HG02884 (cell line): Measurements from ENCODE around the gene ZBTB42.

Experiments
- ATAC-seq: cut with Tn5 transposase; IDR thresholded peaks from one replicate; pipeline ENCODE4 v1.9.1; 2021; ENCODE audit warnings: mild to moderate bottlenecking, moderate library complexity; ENCODE audit not compliant: unreplicated experiment

Gene ZBTB42

GRCh38 chr14:104800771-104801519 is at the start of gene ZBTB42:
Gene ZBTB42, plus strand, starts transcription at chr14:104801101. Its CDS starts 97 bp downstream, at chr14:104801198.
- peak; percentile 33 for ATAC-seq

- ATAC-seq = no peak
Observed at GRCh38 chr14:104751539-104752422, 49.1 kb upstream of the ZBTB42 start.

DNA sequence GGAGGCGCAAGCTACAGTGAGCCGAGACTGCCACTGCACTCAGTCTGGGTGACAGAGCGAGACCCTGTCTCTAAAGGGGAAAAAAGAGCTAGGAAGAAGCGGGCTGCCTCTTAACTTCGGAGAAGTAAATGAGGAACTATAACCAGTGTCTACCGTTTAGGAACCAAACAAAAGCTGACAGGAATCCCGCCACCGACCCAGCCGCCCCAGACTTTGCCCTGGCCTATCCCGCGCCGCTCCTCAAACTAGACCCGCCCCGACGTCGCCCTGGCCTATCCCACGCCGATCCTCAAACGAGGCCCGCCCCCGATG is 48.5 kb upstream of the ZBTB42 start:
- peak; percentile 71 for ATAC-seq

- peak; percentile 91 for ATAC-seq
Observed at GRCh38 chr14:104752735-104753527, 48.0 kb upstream of the ZBTB42 start, which contains the start of gene SIVA1. Gene SIVA1, plus strand, starts transcription at chr14:104753147. Its CDS starts 55 bp downstream, at chr14:104753202.

GRCh38 chr14:104753528-104754212 is 47.2 kb upstream of the ZBTB42 start:
- ATAC-seq = no peak

DNA sequence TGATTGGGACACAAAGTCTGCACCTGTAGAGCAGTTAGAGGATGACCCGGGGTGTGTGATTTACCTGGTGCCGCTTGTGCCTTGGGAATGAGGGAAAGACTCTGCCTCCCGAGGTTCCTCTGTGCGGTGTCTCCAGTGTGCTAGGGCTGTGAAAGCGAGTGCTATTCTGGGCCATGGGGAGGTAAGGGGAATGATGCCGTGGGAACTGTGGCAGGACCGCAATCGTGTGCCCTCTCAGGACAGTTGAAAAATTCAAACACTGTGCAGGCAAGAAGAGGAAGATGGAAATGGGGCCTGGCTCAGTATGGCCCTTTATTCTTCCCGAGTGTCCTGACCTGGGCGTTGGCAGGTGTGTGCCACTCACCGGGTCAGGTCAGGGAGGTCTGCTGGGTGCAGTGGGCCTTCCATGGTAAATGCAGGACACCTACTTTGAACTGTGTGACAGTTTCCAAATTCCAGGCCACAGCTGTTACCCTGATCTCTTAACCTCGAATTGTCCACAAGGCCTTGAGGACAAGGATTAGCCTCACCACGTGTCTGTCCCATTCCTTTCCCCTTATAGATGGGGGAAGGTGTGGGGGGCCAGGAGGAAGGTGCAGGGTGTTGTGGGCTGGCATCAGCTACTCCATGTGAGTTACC is 46.6 kb upstream of the ZBTB42 start:
- ATAC-seq = no peak

DNA sequence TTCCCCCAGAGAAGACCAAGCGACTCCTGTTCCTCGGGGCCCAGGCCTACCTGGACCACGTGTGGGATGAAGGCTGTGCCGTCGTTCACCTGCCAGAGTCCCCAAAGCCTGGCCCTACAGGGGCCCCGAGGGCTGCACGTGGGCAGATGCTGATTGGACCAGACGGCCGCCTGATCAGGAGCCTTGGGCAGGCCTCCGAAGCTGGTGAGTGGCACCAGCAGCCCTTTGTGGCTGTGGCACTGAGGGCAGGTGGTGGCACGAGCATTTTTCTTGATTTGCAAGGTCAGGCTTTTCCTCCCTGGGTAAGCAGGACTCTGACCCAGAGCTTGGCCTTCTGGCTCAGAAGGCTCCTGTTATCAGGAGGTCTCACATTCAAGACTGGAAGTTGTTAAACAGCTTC is 45.3 kb upstream of the ZBTB42 start:
- ATAC-seq = no peak

DNA sequence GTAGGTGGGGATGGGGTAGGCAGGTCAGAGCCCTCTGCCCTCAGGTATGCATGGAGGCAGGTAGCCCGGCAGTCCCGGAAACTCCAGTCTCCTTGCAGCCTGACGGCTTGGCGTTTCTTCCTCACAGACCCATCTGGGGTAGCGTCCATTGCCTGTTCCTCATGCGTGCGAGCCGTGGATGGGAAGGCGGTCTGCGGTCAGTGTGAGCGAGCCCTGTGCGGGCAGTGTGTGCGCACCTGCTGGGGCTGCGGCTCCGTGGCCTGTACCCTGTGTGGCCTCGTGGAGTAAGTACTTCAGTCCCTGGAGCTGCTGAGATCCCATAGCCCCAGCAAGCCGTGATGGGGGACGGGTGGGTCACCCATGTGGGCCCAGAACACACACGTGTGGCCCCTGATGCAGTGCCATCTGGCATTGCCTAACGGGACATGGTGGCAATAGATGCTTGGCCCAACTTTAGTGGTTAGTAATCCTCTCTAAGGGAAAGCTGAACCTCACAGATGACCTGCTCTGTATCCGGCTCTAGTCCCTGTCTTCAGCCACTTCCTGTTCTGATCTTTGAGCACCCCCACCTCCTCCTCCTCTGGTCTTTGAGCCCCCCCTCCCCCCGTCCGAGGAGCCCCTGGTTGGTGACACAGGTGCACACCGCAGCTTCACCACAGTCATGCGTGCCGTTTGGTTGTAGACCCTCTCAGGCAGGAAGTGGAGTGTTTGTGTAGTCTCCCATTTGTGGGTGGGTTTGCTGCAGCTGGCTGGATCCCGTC is 44.2 kb upstream of the ZBTB42 start:
- no peak for ATAC-seq

GRCh38 chr14:104757238-104757585 is 43.7 kb upstream of the ZBTB42 start:
- ATAC-seq = no peak

DNA sequence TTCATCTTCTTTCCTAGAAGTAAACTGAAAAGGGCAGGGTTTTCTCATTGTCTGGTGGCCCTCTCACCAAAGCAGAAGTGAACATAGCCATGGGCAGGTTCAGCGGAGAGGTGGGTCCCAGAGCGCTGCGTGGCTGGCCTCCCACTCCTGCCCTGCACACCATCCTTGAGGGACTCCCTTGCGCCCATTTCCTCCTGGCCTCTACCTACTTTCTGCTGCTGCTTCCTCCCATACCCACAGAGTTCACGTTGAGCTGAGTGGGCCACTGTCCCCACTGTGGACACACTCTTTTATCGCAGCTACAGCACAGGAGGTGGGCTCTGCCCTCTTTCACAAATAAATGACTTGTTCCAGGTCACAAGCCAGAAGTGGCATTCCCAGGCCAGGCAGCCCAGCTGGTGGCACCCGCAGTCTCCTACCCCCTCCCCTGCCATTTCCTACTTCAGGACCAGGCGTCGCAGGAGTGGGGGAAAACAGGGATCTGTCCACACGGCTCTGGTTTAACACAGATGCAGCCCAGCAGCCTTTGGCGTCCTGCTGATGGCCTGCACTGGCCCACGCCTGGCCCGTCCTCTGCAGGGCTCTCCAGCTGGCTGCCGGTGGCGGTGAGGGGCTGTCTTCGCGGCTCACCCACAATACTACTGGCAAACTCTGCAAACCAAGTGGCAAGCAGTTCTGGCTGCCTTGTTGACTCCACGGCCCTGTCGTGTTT is 43.1 kb upstream of the ZBTB42 start:
- no peak for ATAC-seq

DNA sequence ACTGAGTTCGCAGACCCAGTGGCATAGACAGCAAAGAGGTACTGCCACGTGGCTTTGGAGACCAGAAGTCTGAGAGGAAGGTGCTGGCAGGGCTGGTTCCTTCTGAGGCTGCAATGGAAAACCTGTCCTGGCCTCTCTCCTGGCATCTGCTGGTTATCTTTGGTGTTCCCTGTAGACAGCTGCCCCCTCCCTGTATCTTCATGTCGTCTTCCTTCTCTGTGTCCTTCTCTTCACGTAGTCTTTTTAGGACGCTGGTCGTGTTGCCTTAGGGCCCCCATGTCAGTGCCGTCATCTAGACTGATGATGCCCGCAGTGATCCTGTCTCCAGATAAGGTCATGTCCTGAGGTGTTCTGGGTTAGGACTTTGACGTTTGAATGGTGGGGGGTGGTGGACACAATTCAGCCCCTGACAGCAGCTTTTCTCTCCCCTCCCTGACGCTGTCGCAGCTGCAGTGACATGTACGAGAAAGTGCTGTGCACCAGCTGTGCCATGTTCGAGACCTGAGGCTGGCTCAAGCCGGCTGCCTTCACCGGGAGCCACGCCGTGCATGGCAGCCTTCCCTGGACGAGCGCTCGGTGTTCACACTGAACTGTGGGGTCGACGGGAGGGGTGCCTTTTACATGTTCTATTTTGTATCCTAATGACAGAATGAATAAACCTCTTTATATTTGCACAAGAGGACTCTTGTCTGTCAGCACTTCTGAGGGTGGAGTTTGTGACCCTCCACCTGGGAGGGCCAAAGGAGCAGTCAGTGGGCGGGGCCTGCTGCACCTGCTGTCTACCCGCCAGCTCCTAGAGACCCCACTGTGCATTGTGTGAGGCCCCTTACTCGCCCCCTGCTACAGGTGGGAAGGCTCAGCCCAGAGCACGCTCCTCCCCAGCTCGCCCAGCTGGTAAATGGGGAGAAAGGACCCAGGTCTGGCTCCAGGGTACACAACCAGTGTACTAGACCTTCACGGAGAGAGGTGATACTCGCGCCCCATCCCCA is 41.6 kb upstream of the ZBTB42 start:
- ATAC-seq = no peak

GRCh38 chr14:104765517-104765916 is 35.4 kb upstream of the ZBTB42 start:
- ATAC-seq = no peak

- no peak for ATAC-seq
Observed at GRCh38 chr14:104766256-104766862, 34.5 kb upstream of the ZBTB42 start.

DNA sequence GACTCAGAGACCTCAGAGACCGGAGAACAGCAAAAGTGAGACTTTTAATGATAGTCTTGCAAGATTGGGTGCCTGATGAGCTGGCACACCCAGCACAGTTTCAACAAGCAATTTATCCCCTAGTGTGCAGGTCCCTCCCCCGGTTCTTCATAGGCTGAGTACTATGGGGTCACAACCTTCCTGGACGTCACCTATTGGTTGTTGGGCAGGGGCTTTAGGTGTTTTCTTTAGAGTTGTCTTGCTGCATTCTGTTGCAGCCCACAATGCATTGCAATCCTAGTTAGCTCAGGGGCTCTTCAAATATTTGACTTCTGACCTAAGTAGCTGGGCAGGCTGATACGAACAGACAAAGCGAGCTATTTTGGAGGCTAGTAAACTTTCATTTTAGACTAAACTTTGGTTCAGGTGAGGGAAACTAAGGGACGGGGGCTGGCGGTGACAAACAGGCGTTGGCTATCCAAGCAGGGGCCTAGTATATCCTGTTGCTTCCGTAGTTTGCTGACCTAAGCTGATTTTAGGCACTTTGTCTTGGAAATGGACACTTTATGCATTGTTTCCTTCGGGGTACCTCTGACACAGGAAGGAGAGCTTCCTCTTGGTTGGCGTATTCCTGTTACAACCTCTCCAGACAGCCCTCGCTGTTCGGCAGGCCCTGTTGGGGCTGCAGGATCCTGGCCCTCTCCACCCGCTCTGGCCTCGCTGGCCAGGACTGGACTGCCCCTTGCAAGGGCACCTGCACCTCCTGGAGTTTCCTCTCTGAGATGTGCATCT is 33.9 kb upstream of the ZBTB42 start:
- no peak for ATAC-seq

- no peak for ATAC-seq
Observed at GRCh38 chr14:104767634-104767918, 33.3 kb upstream of the ZBTB42 start.

DNA sequence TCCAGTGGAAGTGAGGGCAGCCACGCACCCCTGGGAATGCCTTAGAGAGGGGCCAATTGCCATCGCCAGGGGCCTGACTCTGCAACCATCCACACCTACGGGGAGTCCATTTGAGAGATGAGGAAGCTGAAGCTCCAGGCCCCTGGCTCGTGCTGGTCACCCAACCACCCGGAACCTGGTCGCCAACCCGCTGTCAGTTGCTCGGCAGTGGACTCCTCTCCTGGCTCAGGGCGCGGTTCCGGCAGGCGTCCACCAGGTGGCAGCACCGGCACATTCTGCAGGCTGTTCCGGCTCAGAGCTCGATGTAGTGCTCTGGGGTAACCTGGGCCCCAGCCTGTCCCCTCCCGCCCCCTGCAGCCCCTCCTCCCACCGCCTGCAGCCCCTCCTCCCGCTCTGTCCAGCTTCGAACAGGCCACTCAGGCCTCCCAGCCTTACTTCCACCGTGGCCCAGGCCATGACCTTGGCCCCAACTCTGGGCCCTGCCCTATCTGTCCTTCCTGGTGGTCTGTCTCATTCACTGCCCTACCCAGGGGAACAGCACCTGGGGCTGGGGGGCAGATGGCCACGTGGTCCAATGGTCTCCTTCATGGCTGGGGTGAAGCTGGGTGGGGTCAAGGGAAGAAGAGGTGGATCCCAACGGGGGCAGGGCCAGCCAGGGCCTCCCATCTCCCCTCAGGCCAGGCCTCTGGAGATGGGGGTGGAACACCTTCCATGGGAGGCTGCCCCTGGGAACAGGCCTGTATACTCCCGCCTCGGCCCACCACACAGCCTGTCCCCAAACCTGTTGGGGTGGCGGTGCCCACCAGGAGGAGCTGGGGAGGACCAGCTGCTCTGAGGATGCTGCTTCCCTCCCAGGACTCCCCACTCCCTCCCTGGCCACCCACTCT is 32.2 kb upstream of the ZBTB42 start:
- peak; percentile 60 for ATAC-seq
